DND-41 (cell line): ENCODE data around the gene LITAFD.
"Not testable (repeated sequence)": the region's sequence is repeated elsewhere in the genome, so short reads cannot be mapped to it uniquely, and the experiment has no call there.

ENCODE experiments used
- ATAC-seq: fragments of 200-7000 bp; cut with Tn5 transposase; 3 replicates; pipeline ENCODE4 v1.9.1; 2021; ENCODE audit warnings: low read depth; ENCODE audit not compliant: insufficient read depth
- DNase-seq: peaks from one replicate; pipeline ENCODE4 v3.0.0-alpha.2; 2020
- H2AFZ ChIP-seq: 2 replicates; pipeline ENCODE4 v1.6.0; 2012; ENCODE audit warnings: low read depth, low read length
- H3K27ac ChIP-seq: 2 replicates; pipeline ENCODE4 v1.5.1; 2012; ENCODE audit warnings: low read length, inconsistent platforms
- H3K27me3 ChIP-seq: fragments of 200-600 bp; sonication (generic); 2 replicates; pipeline ENCODE4 v1.6.0; 2012; ENCODE audit warnings: low read length, mild to moderate bottlenecking, inconsistent platforms; ENCODE audit not compliant: insufficient read depth, poor library complexity
- H3K36me3 ChIP-seq: 2 replicates; pipeline ENCODE4 v1.5.1; 2012; ENCODE audit warnings: low read length, inconsistent platforms; ENCODE audit not compliant: insufficient read depth
- H3K4me1 ChIP-seq: 2 replicates; pipeline ENCODE4 v1.5.1; 2012; ENCODE audit warnings: mild to moderate bottlenecking, low read length; ENCODE audit not compliant: insufficient read depth
- H3K4me2 ChIP-seq: 2 replicates; pipeline ENCODE4 v1.6.0; 2012; ENCODE audit warnings: mild to moderate bottlenecking, moderate library complexity, low read length, inconsistent platforms; ENCODE audit not compliant: insufficient read depth
- H3K4me3 ChIP-seq, 2 experiments: fragments of 200-600 bp in 1 of 2; shearing (Covaris generic) in 1 of 2; 2 replicates each; pipeline ENCODE4 v1.5.1; 2012 to 2016; ENCODE audit warnings: inconsistent platforms in 2 of 2, low read length in 2 of 2, mild to moderate bottlenecking in 2 of 2, low read depth in 1 of 2, moderate library complexity in 1 of 2
- H3K79me2 ChIP-seq: 2 replicates; pipeline ENCODE4 v1.6.0; 2012; ENCODE audit warnings: low read length, inconsistent platforms; ENCODE audit not compliant: insufficient read depth
- H3K9ac ChIP-seq: 2 replicates; pipeline ENCODE4 v1.6.0; 2012; ENCODE audit warnings: low read depth, mild to moderate bottlenecking, inconsistent platforms, low read length, moderate library complexity
- H3K9me3 ChIP-seq: 2 replicates; pipeline ENCODE4 v1.5.1; 2012; ENCODE audit warnings: low read length, moderate library complexity, mild to moderate bottlenecking, inconsistent platforms; ENCODE audit not compliant: insufficient read depth, severe bottlenecking
- H4K20me1 ChIP-seq: 2 replicates; pipeline ENCODE4 v1.6.0; 2012; ENCODE audit warnings: low read length; ENCODE audit not compliant: insufficient read depth
- EZH2 ChIP-seq: IDR thresholded peaks from 3 replicates; pipeline ENCODE4 v1.6.1; 2012; ENCODE audit warnings: borderline replicate concordance, low read depth, mild to moderate bottlenecking, moderate library complexity, low read length, inconsistent platforms; ENCODE audit not compliant: severe bottlenecking
- TF ChIP-seq, protein P1 (sequence below): IDR thresholded peaks from 2 replicates; pipeline ENCODE4 v1.5.1; 2012; ENCODE audit warnings: borderline replicate concordance, low read length, moderate library complexity, mild to moderate bottlenecking; ENCODE audit not compliant: poor library complexity, severe bottlenecking; ENCODE audit errors: extremely low read depth

LITAFD gene

DNA sequence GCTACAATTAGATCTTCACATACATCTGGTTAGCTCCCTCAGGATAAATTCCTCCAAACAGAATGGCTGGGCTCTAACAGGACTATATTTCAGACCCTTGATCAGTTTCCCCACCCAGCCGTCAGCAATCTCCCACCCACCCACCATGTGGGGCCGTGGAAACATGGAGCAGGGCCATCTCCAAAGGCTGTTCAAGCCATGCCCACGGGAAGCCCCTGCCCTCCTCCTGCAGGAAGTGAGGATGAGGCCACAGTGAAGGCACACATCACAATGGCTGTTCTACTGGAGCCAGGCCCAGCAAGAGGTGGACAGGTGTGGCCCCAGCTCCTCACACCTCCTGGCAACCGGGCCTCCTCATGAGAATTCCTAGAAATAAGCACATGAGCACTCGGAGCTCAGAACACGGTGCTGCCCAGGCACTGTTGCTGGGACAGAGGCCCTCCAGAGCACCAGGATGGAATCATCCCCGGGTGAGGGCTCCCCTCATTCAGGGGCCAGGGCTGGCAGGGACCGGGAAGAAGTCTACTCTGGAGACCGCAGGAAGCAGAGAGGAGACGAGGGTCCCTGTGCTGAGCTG lies at the start of gene LITAFD:
Gene LITAFD (plus strand): TSS at position 311 of the 577 bp plus-strand sequence. CDS start 2,005 bp downstream, outside the sequence.
- Histone ChIP-seq H4K20me1 (peaks cover 2% of the 10 kb centered on the region; the same call in 1 of the 2 replicates), H3K9ac (no peak within 1 kb of the TSS), H3K4me3 (no peak within 1 kb of the TSS), H3K4me1 (peaks cover 7% of the 10 kb centered on the region), H3K79me2 (no peaks in the 10 kb centered on the region), H3K4me2 (no peak within 1 kb of the TSS), H3K27me3 (no peaks in the 10 kb centered on the region), H3K36me3 (no peaks in the 10 kb centered on the region), H2AFZ (no peak within 1 kb of the TSS), H3K9me3 (no peaks in the 10 kb centered on the region), H3K27ac (no peak within 1 kb of the TSS)
- no peak for TF ChIP-seq EZH2
- TF ChIP-seq, protein P1, sequence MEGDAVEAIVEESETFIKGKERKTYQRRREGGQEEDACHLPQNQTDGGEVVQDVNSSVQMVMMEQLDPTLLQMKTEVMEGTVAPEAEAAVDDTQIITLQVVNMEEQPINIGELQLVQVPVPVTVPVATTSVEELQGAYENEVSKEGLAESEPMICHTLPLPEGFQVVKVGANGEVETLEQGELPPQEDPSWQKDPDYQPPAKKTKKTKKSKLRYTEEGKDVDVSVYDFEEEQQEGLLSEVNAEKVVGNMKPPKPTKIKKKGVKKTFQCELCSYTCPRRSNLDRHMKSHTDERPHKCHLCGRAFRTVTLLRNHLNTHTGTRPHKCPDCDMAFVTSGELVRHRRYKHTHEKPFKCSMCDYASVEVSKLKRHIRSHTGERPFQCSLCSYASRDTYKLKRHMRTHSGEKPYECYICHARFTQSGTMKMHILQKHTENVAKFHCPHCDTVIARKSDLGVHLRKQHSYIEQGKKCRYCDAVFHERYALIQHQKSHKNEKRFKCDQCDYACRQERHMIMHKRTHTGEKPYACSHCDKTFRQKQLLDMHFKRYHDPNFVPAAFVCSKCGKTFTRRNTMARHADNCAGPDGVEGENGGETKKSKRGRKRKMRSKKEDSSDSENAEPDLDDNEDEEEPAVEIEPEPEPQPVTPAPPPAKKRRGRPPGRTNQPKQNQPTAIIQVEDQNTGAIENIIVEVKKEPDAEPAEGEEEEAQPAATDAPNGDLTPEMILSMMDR, result no peak
- ATAC-seq (no peak), DNase-seq (no peak)

DNA sequence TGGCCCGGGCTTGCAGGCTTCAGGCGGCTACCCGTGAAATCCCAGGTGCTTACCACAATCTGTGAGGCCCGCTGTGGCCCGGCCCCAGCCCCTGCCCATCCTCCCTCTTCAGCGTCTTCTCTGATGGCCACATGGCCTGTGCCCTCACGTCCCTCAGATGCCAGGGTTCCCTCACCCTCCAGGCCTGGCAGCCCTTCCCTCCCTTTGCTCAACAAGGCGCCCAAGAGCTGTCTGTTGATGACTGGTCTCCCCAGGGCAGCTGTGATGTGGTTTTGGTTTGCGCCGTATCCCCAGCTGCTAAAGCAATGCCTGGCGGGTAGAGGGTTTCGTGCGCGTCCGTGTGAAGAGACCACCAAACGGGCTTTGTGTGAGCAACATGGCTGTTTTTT lies 49.4 kb upstream of the LITAFD start:
- Histone ChIP-seq H3K4me2 (peak overlapping the region; percentile 35), H2AFZ (no peak overlapping the region), H3K9me3 (no peaks in the 10 kb centered on the region), H3K27me3 (no peaks in the 10 kb centered on the region), H4K20me1 (peaks cover 28% of the 10 kb centered on the region), H3K4me1 (peaks cover 48% of the 10 kb centered on the region), H3K79me2 (peaks cover 49% of the 10 kb centered on the region), H3K9ac (peak overlapping the region; percentile 49), H3K27ac (peak overlapping the region; percentile 82), H3K36me3 (peaks cover 35% of the 10 kb centered on the region), H3K4me3 (peak overlapping the region in 1 of 2 experiments; percentile 16; a peak in 1 of 4 replicates)
- DNase-seq (peak; percentile 91), ATAC-seq (peak; percentile 97)
- no peak for TF ChIP-seq EZH2
- TF ChIP-seq, protein P1, result peak; percentile 48

DNA sequence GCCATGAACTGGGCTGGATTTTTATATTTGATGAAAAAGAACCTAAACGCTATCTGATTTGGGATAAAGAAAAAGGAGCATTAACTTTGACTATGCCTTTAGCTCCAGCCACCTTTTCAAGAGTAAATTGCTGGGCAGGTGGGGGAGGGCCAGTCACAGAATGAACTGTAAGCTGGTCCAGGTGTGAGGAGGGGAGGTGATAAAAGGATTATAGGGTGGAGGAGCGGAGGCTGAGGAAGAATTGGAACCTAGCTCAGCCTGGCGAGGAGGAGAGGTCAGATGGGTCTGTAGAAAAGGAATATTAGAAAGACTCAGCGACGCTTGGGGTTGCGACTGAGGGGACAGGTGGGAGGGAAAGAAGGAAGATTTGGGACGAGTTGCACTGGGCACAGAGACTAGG lies 45.4 kb upstream of the LITAFD start:
- H3K27ac ChIP-seq, DNase-seq, H3K36me3 ChIP-seq, H3K9me3 ChIP-seq, H3K4me3 ChIP-seq, H3K27me3 ChIP-seq, H3K9ac ChIP-seq, ATAC-seq, H3K4me2 ChIP-seq, H2AFZ ChIP-seq: not testable (repeated sequence)
- Histone ChIP-seq H4K20me1 (peaks cover 12% of the 10 kb centered on the region; the same call in 1 of the 2 replicates), H3K4me1 (peaks cover 17% of the 10 kb centered on the region), H3K79me2 (peaks cover 43% of the 10 kb centered on the region)

DNA sequence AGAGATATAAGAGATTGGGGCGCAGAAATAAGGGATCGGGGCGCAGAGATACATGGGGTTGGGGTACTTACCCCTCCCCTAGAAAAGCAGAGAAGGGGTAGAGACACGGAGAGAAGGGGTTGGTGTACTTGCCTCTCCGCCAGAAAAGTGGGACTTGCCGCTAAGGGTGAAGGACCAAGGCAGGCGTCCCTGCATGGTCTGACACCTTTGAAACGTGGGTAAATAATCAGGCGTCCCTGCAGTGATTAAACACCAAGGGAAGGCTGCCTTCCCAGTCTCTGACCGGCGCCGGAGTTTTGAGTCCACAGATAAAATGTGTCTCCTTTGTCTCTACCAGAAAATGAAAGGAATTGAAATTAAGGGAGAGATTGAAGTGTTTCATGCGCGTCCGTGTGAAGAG lies 44.6 kb upstream of the LITAFD start:
- not testable (repeated sequence) for DNase-seq, H3K9ac ChIP-seq, H4K20me1 ChIP-seq, H3K4me3 ChIP-seq, H2AFZ ChIP-seq, H3K4me1 ChIP-seq, H3K27ac ChIP-seq, H3K4me2 ChIP-seq, H3K9me3 ChIP-seq, ATAC-seq, H3K36me3 ChIP-seq, H3K27me3 ChIP-seq
- H3K79me2 ChIP-seq, result peaks cover 49% of the 10 kb centered on the region

DNA sequence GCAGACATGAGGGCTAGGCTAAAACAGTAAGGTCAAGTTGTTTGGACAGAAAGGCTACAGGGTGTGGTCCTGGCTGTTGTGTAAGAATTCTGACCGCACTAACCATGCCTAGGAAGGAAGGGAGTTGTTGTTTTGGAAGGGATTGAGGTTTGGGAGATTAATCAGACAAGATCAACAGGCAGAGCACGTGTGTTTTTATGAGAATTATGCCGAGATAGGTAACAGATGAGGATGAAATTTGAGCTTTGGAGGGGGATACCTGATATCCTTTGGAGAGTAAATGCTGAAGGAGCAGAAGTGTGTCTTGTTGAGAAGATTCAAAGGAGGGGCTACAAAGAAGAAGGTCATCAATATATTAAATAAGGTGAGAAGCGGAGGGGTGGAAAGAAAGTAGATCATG lies 40.1 kb upstream of the LITAFD start:
- H2AFZ ChIP-seq, H3K9ac ChIP-seq, H3K4me3 ChIP-seq, ATAC-seq, DNase-seq, H3K9me3 ChIP-seq, H3K4me2 ChIP-seq, H3K27me3 ChIP-seq, H3K27ac ChIP-seq, H3K4me1 ChIP-seq: not testable (repeated sequence)
- peaks cover 50% of the 10 kb centered on the region for H3K79me2 ChIP-seq
- peaks cover 23% of the 10 kb centered on the region for H4K20me1 ChIP-seq
- peaks cover 17% of the 10 kb centered on the region for H3K36me3 ChIP-seq

DNA sequence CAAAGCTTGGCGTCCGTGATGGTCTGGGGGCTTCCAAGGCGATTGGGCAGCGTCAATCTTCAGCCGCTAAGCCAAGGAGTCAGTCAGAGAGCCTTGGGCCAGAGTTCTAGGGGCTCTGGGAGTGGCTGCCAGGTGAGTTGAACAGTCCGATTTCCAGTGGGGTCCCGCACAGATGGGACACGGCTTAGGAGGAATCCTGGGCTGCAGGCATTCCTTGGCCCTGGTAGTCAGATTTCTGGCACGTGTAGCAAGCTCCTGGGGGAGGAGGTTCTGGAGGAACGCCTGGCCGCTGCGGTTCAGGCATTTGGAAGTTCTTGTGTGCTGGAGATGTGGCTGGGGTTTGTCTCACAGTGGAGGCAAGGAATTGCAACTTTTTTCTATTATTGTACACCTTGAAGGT lies 38.9 kb upstream of the LITAFD start:
- H3K4me3 ChIP-seq, H3K27me3 ChIP-seq, H3K4me1 ChIP-seq, DNase-seq, H3K27ac ChIP-seq, ATAC-seq, H3K9me3 ChIP-seq, H3K9ac ChIP-seq, H3K4me2 ChIP-seq, H2AFZ ChIP-seq: not testable (repeated sequence)
- peaks cover 29% of the 10 kb centered on the region for H3K36me3 ChIP-seq
- H4K20me1 ChIP-seq, result peaks cover 35% of the 10 kb centered on the region
- peaks cover 54% of the 10 kb centered on the region for H3K79me2 ChIP-seq
